Tibial nerve (tissue), 3 donors: ENCODE data around the gene MYMK.

Experiments used
- POLR2A ChIP-seq, 2 donors: fragments of 450-650 bp; IDR thresholded peaks; one replicate each; pipeline ENCODE4 v1.6.1; 2017; ENCODE audit warnings: antibody characterized with exemption in 2 of 2, mild to moderate bottlenecking in 2 of 2, moderate library complexity in 2 of 2
- TF ChIP-seq, protein P1 (sequence below), 5 experiments: fragments of 200-600 bp in 3 of 5; fragments of 450-650 bp in 2 of 5; sonication (generic) in 3 of 5; IDR thresholded peaks; one replicate each; pipeline ENCODE4 v1.5.1; 2016 to 2019; ENCODE audit warnings: antibody characterized with exemption in 5 of 5, mild to moderate bottlenecking in 3 of 5, moderate library complexity in 2 of 5

DNA sequence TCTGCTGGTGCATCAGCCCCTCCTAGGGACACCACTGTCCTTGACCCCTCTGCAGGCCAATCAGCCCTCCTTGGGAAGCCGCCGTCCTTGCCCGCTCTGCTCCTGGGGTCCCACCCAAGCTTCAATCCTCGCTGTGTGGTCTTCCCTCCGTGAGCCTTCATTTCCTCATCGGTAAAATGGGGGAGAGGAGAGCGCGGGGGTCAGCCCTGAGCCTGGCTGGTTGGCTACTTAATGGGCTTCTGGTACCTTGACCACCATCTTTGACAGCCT is 33.2 kb downstream of the MYMK start:
- TF ChIP-seq, protein P1, sequence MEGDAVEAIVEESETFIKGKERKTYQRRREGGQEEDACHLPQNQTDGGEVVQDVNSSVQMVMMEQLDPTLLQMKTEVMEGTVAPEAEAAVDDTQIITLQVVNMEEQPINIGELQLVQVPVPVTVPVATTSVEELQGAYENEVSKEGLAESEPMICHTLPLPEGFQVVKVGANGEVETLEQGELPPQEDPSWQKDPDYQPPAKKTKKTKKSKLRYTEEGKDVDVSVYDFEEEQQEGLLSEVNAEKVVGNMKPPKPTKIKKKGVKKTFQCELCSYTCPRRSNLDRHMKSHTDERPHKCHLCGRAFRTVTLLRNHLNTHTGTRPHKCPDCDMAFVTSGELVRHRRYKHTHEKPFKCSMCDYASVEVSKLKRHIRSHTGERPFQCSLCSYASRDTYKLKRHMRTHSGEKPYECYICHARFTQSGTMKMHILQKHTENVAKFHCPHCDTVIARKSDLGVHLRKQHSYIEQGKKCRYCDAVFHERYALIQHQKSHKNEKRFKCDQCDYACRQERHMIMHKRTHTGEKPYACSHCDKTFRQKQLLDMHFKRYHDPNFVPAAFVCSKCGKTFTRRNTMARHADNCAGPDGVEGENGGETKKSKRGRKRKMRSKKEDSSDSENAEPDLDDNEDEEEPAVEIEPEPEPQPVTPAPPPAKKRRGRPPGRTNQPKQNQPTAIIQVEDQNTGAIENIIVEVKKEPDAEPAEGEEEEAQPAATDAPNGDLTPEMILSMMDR (IDR thresholded peaks at IDR 0.05) = no peak
- no peak for TF ChIP-seq POLR2A (IDR thresholded peaks at IDR 0.05)
